CD4-positive, alpha-beta T cell treated with Interleukin-4 for 4 hours (primary cell): ENCODE results near the gene BICD2.

Experiments used
- DNase-seq: peaks from one replicate; pipeline ENCODE4 v3.0.0-alpha.2; 2020

The BICD2 gene

DNA sequence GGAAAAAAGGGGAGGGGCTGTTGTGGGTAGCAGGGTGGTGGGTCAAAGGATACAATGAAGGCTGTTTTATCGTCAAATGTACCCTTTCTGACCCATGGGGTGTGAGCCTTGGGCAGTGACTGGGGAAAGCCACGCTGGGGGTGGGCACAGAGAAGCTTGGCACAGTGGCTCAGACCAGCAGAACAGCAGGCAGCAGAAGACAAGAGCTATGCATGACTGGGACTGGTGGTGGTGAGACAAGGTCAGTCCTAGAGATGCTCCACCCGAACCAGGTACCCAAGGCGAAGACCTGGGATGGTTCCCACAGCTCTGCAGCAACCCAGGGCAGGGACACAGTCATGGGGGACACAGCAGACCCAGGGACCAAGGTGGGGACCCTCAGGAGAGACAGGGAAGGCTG is 38.3 kb downstream of the BICD2 start:
- DNase-seq = no peak

DNA sequence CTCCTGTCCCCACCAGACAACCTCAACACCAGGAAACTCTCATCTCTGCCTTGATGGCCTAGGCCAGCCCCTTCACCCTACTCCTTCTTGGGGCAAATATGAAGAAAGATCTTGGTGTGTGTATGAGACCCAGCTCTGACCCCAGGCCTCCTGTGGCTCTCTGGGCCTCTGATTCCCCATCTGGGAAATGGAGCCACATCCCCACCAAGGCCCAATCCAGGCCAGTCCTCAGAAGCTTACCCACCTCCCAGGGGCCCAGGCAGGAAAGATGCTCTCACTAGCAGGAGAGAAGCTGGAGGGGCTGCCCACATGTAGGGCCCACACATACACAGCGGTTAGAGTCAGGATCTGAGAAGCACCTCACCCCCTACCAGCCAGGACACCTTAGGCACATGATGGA is 38.9 kb downstream of the BICD2 start:
- no peak for DNase-seq

DNA sequence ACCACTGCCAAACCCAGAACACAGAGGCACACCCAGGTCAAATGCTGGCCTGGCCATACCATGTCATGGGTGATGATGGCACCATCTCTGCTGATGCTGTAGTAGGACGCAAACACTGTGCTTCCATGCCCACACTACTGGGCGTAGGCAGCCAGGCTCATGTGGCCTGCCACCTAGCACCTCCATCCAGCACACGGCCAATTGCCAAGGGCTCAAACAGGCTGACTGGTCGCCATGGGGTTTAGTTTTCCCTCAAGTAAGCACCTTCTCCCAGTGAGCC is 39.4 kb downstream of the BICD2 start:
- DNase-seq = no peak

DNA sequence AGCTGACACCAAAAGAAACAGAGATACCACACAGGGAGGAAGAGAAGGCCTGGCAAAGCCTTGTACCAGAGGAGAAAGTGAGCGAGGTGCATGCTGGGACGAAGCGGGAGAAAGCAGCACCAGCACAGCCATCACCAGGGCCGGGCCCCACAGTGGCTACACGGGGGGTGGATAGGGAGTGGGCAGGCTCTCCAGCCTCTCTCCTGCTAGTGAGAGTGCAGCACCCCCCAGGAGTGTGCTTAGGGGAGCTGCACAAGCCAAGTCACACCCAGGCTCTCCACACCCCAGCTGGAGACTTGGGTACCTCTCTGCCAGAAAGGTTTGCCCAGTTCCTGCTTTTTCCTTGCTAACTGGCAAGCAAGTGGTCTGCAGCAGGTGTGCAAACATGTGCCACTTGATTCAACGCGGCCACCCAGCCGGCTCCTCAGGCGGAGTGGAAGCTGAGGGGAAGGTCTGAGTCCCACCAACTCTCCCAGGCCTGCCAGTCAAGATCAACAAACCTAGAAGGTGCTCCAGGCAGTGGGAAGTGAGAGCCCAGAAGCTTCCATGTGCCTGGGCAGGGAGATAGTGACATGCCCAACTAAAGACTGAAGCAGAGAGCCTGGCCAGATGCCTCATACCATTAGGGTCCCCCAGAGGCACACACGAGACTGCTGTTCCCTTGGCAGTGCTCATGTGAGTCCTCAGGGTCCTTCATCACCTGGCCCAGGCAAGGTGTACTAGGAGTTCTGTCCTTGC is 39.9 kb downstream of the BICD2 start:
- DNase-seq = no peak

- no peak for DNase-seq
Observed at GRCh38 chr9:92723801-92724323, 40.8 kb downstream of the BICD2 start.

DNA sequence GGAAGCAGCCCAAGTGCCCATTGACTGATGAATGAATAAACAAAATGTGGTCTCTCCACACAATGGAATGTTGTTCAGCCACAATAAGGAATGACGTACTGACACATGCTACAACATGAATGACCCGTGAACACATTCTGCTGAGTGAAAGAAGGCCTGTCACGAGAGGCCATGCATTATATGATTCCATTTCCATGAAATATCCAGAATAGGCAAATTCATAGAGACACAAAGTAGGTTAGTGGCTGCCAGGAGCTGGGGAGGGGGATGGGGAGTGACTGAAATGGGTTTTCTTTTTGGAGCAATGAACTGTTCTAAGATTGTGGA is 41.4 kb downstream of the BICD2 start:
- DNase-seq = no peak

DNA sequence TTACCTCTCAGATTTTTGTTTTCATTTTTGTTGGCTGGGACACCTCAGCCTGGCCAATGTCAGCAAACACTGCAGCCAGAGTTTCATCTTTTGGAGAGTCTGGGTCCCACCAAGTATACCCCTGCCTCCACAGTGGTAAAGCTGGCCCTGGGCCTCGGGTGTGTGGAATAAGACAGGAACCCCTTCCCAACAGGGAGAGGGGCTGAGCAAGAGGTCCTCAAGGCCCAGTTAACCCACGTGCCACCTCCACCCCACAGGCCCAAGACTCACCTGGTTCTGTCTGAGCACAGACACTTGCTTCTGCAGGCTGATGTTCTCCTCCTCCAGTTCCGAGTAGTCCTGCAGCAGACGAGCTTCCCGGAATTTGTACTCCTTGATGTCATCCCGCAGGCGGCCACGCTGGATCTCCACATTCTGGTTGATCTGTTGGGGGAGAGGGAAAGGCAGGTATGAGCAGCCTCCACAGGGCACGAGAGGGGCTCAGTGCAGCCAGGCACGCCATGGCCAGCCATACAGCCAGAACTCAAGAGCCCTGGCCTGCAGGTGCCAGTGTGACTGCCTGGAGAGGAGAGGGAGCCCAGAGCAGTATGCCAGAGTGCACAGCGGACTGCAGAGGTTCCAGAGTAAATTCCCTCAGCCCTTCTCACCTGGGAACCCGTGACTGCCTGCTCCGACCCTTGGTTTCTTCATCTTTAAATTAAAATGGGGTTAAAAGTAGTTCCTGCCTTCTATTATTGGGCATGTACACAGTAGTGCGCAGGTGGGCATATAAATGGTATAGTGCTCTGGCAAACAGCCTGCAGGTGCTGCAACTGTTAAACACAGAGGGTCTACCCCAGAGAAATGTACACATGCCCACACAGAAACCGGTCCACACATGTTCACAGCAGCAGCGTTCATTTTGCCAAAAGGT is 42.0 kb downstream of the BICD2 start:
- DNase-seq = no peak

- no peak for DNase-seq
Observed at GRCh38 chr9:92721548-92721947, 43.1 kb downstream of the BICD2 start.

- DNase-seq = no peak
Observed at GRCh38 chr9:92720807-92721535, 43.7 kb downstream of the BICD2 start.

GRCh38 chr9:92720209-92720765 is 44.3 kb downstream of the BICD2 start:
- no peak for DNase-seq

DNA sequence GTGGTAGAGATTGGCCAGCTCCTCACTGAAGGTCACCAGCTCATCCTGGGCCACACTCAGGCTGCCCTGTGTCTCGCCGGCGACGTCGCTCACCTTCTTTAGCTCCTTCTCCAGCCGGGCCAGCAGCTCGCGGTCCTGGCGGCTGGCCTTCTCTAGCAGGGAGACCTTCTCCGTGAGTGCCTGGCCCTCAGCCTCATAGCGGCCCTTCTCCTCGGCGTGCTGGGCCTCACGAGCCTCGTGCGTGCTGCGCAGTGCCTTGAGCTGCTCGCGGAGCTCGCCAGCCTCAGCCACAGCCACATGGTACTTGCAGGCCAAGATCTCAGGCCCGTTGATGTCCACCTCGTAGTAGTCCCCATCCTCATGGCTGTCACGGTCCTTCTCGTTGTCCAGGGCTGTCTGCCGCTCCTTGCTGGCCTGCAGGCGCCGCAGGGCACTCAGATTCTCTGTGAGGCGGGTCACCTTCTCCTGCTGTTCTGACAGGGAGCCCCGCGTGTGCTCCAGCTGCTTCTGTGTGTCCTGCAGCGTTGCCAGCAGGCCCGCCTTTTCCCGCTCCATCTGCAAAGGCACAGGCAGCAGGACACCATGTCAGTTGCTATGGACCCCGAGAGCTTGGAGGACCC is 45.5 kb downstream of the BICD2 start:
- no peak for DNase-seq

- DNase-seq = no peak
Observed at GRCh38 chr9:92718086-92719001, 46.3 kb downstream of the BICD2 start.

DNA sequence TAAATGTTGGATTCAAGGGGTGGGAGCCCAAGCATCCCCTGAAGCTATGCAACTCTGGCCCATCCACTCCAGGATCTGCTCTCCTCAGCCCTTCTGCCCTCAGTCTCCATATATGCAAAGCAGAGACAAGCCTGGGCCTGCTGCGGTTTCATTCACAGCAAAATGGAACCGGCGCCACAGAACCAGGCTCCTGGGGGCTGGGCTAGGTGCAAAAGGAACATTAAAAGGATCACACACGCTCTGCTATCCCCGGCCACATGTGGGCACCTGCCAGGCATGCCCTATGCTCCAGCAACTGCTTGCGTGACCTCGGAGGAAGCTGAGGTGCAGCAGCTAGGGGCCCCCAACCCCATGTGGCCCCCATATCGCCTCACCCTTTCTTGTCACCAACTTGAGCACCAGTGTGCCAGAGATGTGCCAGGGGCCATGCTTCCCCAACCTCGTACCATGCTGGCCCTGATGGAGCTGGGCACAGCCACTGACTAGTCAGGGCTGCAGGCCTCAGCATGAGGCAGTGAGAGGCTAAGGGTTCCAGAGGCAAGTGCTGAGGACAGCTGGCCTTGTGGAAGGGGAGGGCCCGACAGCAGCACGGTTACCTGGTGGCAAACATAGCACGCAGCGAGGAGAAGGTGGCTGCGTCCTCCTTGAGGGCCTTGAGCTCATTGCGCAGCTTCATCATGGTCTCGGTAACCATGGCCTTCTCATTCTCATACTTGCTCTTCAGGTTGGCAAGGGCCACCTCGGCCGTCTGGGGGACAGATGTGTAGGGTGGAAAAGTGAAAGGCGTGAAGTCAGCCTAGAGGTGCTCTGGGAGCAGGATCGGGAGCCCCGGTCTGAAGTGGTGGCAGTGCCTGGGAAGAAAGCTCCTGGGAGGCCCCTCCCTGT is 47.2 kb downstream of the BICD2 start:
- no peak for DNase-seq

DNA sequence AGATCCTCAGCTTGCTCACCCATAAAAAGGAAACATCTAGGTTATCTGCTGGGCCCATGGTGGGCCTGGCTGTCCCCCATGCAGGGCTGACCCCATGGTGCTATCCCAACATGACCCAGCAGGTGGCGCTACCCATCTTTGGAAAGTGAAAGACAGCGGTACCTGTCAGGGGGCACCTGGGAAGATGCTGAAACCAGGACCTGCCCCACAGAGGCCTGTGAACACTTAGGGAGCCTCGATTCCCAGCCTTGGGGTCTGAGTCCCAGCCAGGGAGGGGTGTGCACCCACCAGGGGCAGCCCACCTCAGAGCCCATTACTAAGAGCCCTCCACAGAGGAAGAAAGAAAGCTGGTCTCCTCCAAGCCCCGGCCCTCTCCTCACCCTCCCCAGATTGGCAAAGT is 48.1 kb downstream of the BICD2 start:
- DNase-seq = peak; percentile 66

DNA sequence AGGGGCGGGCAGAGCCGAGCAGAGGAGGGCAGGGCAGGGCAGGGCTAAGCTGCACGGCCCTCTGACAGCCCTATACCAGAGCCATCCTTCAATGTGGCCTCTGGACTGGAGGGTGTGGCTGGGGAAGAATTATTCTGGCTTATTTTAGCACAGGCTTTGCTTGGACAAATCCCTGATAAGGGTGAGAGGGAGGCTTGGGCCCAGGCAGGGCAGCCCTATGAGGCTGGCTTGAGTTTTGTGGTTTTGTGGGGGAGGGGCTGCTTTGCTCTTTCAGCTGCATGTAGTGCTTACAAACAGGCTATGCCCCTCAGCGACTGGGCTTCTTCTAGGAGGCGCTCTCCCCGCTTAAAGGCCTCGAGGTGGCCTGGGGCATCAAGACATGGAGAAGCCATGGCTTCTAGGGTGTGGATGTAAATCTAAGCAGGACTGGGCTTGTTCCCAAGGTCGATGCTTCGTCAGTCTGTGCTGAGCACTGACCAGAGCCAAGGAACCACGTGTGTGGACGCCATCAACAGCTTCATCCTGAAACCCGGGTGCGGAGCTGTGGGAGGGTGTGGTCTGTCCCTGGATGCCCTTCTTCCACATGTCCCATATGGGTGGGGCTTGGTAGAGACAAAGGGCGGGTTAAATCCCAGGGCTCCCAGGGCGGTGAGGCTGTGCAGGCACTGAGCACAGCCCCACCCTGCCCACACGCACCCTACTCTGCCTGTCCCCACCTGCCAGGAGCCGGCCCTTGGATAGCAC is 49.0 kb downstream of the BICD2 start:
- no peak for DNase-seq

DNA sequence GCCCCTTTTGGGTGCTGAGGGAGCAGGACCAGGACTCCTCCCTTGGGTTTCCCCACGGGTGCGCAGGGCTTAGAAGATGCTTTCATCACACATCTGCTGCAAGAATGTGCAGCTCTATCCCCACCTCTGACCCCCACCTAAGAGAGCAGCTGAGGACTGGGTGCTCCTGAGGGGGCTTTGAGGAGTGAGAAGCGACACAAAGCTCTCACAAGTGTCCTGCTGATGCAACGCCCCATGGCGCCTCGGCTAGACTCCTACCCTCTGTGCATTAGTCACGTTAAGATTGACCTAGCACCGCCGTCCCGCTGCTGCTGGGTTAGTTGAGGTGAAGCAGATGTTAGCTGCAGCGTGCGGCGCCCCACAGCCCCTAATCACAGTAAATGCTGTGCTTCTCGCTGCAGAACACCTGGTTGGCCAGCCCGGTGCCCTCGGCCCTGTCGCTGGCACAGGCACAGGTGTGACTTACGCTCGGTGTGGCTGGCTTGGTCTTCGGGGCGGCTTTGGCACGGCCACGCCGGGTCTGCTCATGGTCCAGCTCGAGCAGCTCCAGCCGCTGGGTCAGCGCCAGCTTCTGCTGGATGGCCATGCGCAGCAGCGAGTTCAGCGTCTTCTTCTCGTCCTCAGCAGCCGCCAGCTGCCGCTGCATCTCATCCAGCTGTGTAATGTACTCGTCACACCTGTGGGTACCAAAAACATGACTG is 49.7 kb downstream of the BICD2 start:
- DNase-seq = no peak

DNA sequence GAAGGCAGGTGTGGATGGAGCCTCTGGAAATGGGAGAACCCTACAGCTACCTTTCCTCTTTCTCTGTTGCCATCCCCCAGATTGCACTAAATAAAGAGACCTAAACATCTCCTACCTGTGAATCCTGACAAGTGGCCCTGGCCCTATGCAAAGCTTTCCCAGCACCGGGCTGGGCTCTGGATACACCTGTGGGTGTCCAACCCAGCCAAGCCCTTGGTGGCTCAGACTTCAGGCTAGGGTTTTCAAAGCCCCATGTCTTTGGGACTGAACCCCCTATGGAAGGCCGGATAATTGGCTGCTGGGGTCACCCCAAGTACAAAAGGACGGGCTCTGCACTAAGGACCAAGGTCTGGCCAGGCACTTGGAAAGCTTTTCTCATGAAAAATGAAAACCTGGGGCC is 50.6 kb downstream of the BICD2 start:
- no peak for DNase-seq

DNA sequence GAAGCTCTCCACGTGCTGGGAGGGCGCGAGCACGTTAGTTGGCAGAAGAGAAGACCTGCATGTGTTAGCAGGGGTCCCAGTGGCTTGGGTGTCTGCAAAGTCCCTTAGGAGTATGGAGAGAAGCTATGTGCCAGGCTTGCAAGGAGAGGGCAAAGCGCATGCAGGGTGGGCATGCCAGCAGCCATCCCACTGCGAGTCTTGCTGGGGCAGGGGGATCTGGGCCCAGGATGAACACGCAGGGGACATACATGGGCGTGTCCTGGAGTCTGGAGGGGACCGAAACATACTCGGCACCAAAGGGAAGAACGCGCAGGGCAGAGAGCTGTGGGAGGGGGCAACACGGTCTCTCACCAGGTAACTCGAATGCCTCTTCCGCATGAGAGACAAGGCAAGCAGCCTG is 51.1 kb downstream of the BICD2 start:
- DNase-seq = no peak

DNA sequence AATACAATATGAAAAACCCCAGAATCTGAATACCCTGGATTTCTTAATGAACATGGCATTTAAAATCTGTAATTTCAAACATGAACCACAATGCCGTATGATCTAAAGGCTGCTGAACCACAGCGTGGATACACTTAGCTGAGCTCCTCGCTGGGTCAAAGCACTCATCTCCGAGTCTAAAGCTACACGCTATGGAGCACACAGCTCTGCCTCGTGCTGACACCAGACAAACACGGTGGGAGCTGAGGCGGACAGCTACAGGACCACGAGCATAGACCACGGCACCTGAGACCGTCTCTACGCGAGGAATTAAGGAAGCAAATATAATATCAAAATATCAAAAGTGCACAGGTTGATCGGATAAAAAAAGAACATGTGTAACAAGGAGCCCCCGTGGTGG is 51.9 kb downstream of the BICD2 start:
- no peak for DNase-seq
